GM12864 (cell line): ENCODE data around the gene TMC1.

Experiments
- DNase-seq: peaks from one replicate; pipeline ENCODE4 v3.0.0-alpha.2; 2011; ENCODE audit warnings: low read depth
- H3K4me3 ChIP-seq: 2 replicates; pipeline ENCODE4 v1.5.1; 2011; ENCODE audit warnings: mild to moderate bottlenecking, low read depth, low read length, control low read depth
- CTCF ChIP-seq: IDR thresholded peaks from 2 replicates; pipeline ENCODE4 v1.5.1; 2011; ENCODE audit warnings: low read depth, mild to moderate bottlenecking, moderate library complexity, low read length, control low read depth, inconsistent platforms; ENCODE audit errors: missing control alignments

Gene TMC1

GRCh38 chr9:72874344-72874743 lies 352.9 kb downstream of the TMC1 start:
- DNase-seq = no peak
- TF ChIP-seq CTCF = no peak
- H3K4me3 ChIP-seq = no peak overlapping the region

- no peak for DNase-seq
- H3K4me3 ChIP-seq = no peak overlapping the region
- TF ChIP-seq CTCF = no peak
Measured at GRCh38 chr9:72875221-72875620, 353.8 kb downstream of the TMC1 start.

GRCh38 chr9:72880821-72881220 lies 359.4 kb downstream of the TMC1 start:
- no peak for TF ChIP-seq CTCF
- DNase-seq = no peak
- H3K4me3 ChIP-seq = no peak overlapping the region

GRCh38 chr9:72882117-72882775 lies 360.8 kb downstream of the TMC1 start:
- no peak overlapping the region for H3K4me3 ChIP-seq
- DNase-seq = no peak
- TF ChIP-seq CTCF = no peak

GRCh38 chr9:72883875-72884274 lies 362.5 kb downstream of the TMC1 start:
- no peak for TF ChIP-seq CTCF
- H3K4me3 ChIP-seq = no peak overlapping the region
- no peak for DNase-seq

GRCh38 chr9:72884508-72884907 lies 363.1 kb downstream of the TMC1 start:
- no peak overlapping the region for H3K4me3 ChIP-seq
- TF ChIP-seq CTCF = no peak
- no peak for DNase-seq
